Caco-2 (cell line): Measurements from ENCODE around the gene ABHD5. TPM values are rescaled to one million over a fixed set of nuclear protein-coding genes. Genes with fewer than 3 reads are reported as not detected.

Experiments used
- BruUV-seq: library from RNA; stranded (reverse); fragments of 400-500 nt; replicated peaks from 2 replicates; lab custom pipeline; 2021; lab: Mats Ljungman, UMichigan
- CTCF ChIA-PET: fragments of 300-600 bp; sonication (Branson Sonifier 250); formaldehyde crosslinking; loops from one replicate; lab custom pipeline; 2022; ENCODE audit warnings: antibody characterized with exemption; lab: Charles Lee
- POLR2A ChIA-PET: fragments of 300-600 bp; sonication (Branson Sonifier 250); formaldehyde crosslinking; loops from one replicate; lab custom pipeline; 2022; ENCODE audit warnings: antibody characterized with exemption; lab: Charles Lee
- DNase-seq, 2 experiments: peaks; one replicate each; pipeline versions ENCODE4 v3.0.0 to v3.0.0-alpha.2; 2020 to 2022
- H3K27me3 ChIP-seq: replicated peaks from 2 replicates; pipeline ENCODE4 v1.6.0; 2011; ENCODE audit warnings: low read length; ENCODE audit not compliant: control insufficient read depth, insufficient read depth
- H3K36me3 ChIP-seq: 2 replicates; pipeline ENCODE4 v1.5.1; 2011; ENCODE audit warnings: low read length; ENCODE audit not compliant: control insufficient read depth, insufficient read depth
- H3K4me1 ChIP-seq: fragments of 250-450 bp; sonication (Bioruptor Pico); 2 replicates; pipeline ENCODE4 v1.5.1; 2020; ENCODE audit warnings: mild to moderate bottlenecking
- H3K4me3 ChIP-seq: 2 replicates; pipeline ENCODE4 v1.5.1; 2011; ENCODE audit warnings: low read depth, mild to moderate bottlenecking, control low read depth, low read length
- H3K9me3 ChIP-seq: fragments of 250-450 bp; sonication (Bioruptor Pico); 2 replicates; pipeline ENCODE4 v1.5.1; 2020; ENCODE audit warnings: mild to moderate bottlenecking, moderate library complexity
- H3K27ac Mint-ChIP-seq: one replicate; pipeline ENCODE4 v1.8.0; 2022; ENCODE audit warnings: mixed read lengths; ENCODE audit not compliant: unreplicated experiment
- H3K27me3 Mint-ChIP-seq: one replicate; pipeline ENCODE4 v1.8.0; 2022; ENCODE audit warnings: mixed read lengths; ENCODE audit not compliant: insufficient read depth, unreplicated experiment
- H3K36me3 Mint-ChIP-seq: one replicate; pipeline ENCODE4 v1.8.0; 2022; ENCODE audit warnings: mild to moderate bottlenecking, mixed read lengths; ENCODE audit not compliant: insufficient read depth, unreplicated experiment
- H3K4me1 Mint-ChIP-seq: one replicate; pipeline ENCODE4 v1.8.0; 2022; ENCODE audit warnings: low read depth, mixed read lengths; ENCODE audit not compliant: unreplicated experiment
- H3K4me3 Mint-ChIP-seq: one replicate; pipeline ENCODE4 v1.8.0; 2022; ENCODE audit warnings: mild to moderate bottlenecking, moderate library complexity, mixed read lengths; ENCODE audit not compliant: unreplicated experiment
- H3K9me3 Mint-ChIP-seq: one replicate; pipeline ENCODE4 v1.8.0; 2022; ENCODE audit warnings: mixed read lengths; ENCODE audit not compliant: unreplicated experiment
- CTCF ChIP-seq, 2 experiments: fragments of 200-600 bp in 1 of 2; IDR thresholded peaks; 1 replicate in 1 of 2; 2 replicates in 1 of 2; pipeline versions ENCODE4 v1.5.1 to v1.8.0; 2011 to 2022; ENCODE audit warnings: antibody characterized with exemption in 1 of 2, control low read depth in 1 of 2, inconsistent platforms in 1 of 2, low read depth in 1 of 2, low read length in 1 of 2, mild to moderate bottlenecking in 1 of 2, moderate library complexity in 1 of 2; ENCODE audit not compliant: insufficient read depth in 1 of 2, severe bottlenecking in 1 of 2, unreplicated experiment in 1 of 2
- intact Hi-C: fragments of 100-400 bp; cut with micrococcal nuclease; formaldehyde crosslinking; loops from one replicate; pipeline ENCODE4 v1.10.0; 2022; ENCODE audit not compliant: unreplicated experiment
- total RNA-seq: library from RNA; stranded (reverse); gene quantifications from 2 replicates; pipeline ENCODE4 v1.2.3, GENCODE V29; 2022

ABHD5 gene
- total RNA-seq, 1 experiment from 2014 or later: 12.3 TPM

- peaks cover 7% of the 10 kb centered on the region for H3K36me3 Mint-ChIP-seq
- Histone ChIP-seq H3K4me3 (no peak overlapping the region), H3K27me3 (no peaks in the 10 kb centered on the region), H3K36me3 (no peaks in the 10 kb centered on the region), H3K9me3 (no peaks in the 10 kb centered on the region), H3K4me1 (peaks cover 18% of the 10 kb centered on the region)
- BruUV-seq: no TSS peak
- no peak for DNase-seq
- no peak overlapping the region for H3K4me3 Mint-ChIP-seq
- POLR2A ChIA-PET: no interaction called here
- TF ChIP-seq CTCF (IDR thresholded peaks at IDR 0.05; ENCODE audit: insufficient read depth in 1 of 2, low read depth in 1 of 2, low read length in 1 of 2, severe bottlenecking in 1 of 2, unreplicated experiment in 1 of 2): no peak
- CTCF ChIA-PET: no interaction called here
- no peak overlapping the region for H3K27ac Mint-ChIP-seq
- intact Hi-C loops: no loop called here
- no peaks in the 10 kb centered on the region for H3K27me3 Mint-ChIP-seq
- peaks cover 14% of the 10 kb centered on the region for H3K4me1 Mint-ChIP-seq
- no peaks in the 10 kb centered on the region for H3K9me3 Mint-ChIP-seq
These were observed 42.1 kb downstream of the ABHD5 start for GRCh38 chr3:43732747-43733425.

- no TSS peak for BruUV-seq
- no peaks in the 10 kb centered on the region for H3K36me3 ChIP-seq
- no peak for DNase-seq
- no peak for TF ChIP-seq CTCF (IDR thresholded peaks at IDR 0.05; ENCODE audit: insufficient read depth in 1 of 2, low read depth in 1 of 2, low read length in 1 of 2, severe bottlenecking in 1 of 2, unreplicated experiment in 1 of 2)
- Mint-ChIP-seq H3K36me3 (peaks cover 7% of the 10 kb centered on the region), H3K27ac (no peak overlapping the region), H3K4me3 (no peak overlapping the region), H3K27me3 (no peaks in the 10 kb centered on the region), H3K4me1 (peaks cover 14% of the 10 kb centered on the region), H3K9me3 (no peaks in the 10 kb centered on the region)
- H3K27me3 ChIP-seq: no peaks in the 10 kb centered on the region
- ChIA-PET CTCF (no interaction called here), POLR2A (no interaction called here)
- intact Hi-C loops: no loop called here
- peaks cover 18% of the 10 kb centered on the region for H3K4me1 ChIP-seq
- H3K9me3 ChIP-seq: no peaks in the 10 kb centered on the region
- H3K4me3 ChIP-seq: no peak overlapping the region
These were observed 43.0 kb downstream of the ABHD5 start for GRCh38 chr3:43733459-43734384.

GRCh38 chr3:43734685-43735084, 43.9 kb downstream of the ABHD5 start:
- Histone ChIP-seq H3K27me3 (no peaks in the 10 kb centered on the region), H3K9me3 (no peaks in the 10 kb centered on the region), H3K36me3 (no peaks in the 10 kb centered on the region), H3K4me3 (no peak overlapping the region), H3K4me1 (peaks cover 18% of the 10 kb centered on the region)
- intact Hi-C loops: loop anchor here (5.0 kb wide), 1 partner anchor 42 kb away; the partner anchor contains the start of gene ABHD5
- no TSS peak for BruUV-seq
- Mint-ChIP-seq H3K36me3 (peaks cover 7% of the 10 kb centered on the region), H3K9me3 (no peaks in the 10 kb centered on the region), H3K27me3 (no peaks in the 10 kb centered on the region), H3K4me3 (no peak overlapping the region), H3K27ac (no peak overlapping the region), H3K4me1 (peaks cover 14% of the 10 kb centered on the region)
- POLR2A ChIA-PET: no interaction called here
- DNase-seq: no peak
- no peak for TF ChIP-seq CTCF (IDR thresholded peaks at IDR 0.05; ENCODE audit: insufficient read depth in 1 of 2, low read depth in 1 of 2, low read length in 1 of 2, severe bottlenecking in 1 of 2, unreplicated experiment in 1 of 2)
- CTCF ChIA-PET: no interaction called here
